Measurements from ENCODE around the gene NDUFB2. TPM values are rescaled to one million over a fixed set of nuclear protein-coding genes. Genes with fewer than 3 reads are reported as not detected.
A peak's percentile ranks its signal among the peaks of the same experiment; 100 is the strongest.
"Not testable (repeated sequence)": the region's sequence is repeated elsewhere in the genome, so short reads cannot be mapped to it uniquely, and the experiment has no call there.

Gene NDUFB2
- total and polyA plus RNA-seq, 7 experiments from 2014 or later, result 88.3 to 507 (median 94.9) TPM

DNA sequence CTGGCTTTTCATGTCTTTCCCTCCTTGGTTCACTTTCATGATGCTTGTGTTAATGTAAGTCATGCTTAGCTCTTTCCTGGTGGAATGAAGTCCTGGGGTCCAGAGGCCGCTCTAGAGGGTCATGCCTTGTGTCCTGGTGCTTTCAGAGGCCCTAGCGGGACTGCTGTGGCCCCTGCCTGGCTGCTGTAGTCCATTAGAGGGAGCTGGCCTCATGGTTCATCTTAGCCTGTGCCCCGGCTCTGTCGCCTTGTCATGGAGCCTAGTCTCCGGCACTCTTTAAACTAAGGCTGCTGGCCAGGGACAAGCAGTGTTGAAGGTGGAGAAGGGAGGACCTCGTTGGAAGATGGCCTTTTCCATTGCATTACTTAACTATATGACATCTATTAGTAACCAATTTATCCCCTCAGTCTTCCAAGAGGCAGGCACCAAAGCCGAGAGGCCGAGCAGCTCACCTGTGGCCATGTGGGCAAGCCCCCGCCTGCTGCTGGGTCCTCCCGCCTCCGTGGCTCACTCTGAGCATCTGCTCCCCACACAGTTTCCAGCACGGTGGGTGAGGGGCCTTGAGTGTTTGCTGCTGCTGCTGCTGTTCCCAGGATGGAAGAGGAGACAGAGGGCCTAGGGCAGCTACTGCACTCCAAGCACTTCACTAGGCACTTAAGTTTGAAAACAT lies 5.0 kb upstream of the NDUFB2 start:
- peaks cover 0 to 2% (median 0%) of the 10 kb centered on the region in 11 donors for H3K9me3 Mint-ChIP-seq
- ChIA-PET POLR2A (interaction anchor here (0.7 to 0.8 kb wide), 2 partner anchors 32 to 46 kb away, joined by 3 to 4 read pairs; no protein-coding TSS in a partner anchor), CTCF (interaction anchor here (0.7 kb wide), 1 partner anchor 15 kb away, joined by 4 read pairs; no protein-coding TSS in a partner anchor)
- H3K36me3 Mint-ChIP-seq, result peaks cover 0 to 26% (median 0%) of the 10 kb centered on the region in 5 donors
- Histone ChIP-seq H3K36me3 (ENCODE audit: control insufficient read depth in 2 of 3, insufficient read depth in 3 of 3, low read length in 3 of 3) (peaks cover 0 to 36% (median 4%) of the 10 kb centered on the region in 3 experiments), H3K27ac (ENCODE audit: low read depth, low read length) (no peak overlapping the region), H3K9me3 (ENCODE audit: control insufficient read depth in 2 of 3, low read length in 3 of 3) (no peaks in the 10 kb centered on the region), H3K27me3 (ENCODE audit: control insufficient read depth in 2 of 2, insufficient read depth in 2 of 2, low read length in 2 of 2) (no peaks in the 10 kb centered on the region), H3K4me3 (ENCODE audit: low read length) (no peak overlapping the region), H3K4me1 (ENCODE audit: control insufficient read depth in 2 of 2, insufficient read depth in 2 of 2, low read length in 2 of 2) (peaks cover 4 to 5% of the 10 kb centered on the region in 2 donors)
- H3K27me3 Mint-ChIP-seq, result no peaks in the 10 kb centered on the region
- peaks cover 4 to 10% (median 8%) of the 10 kb centered on the region in 7 donors for H3K4me1 Mint-ChIP-seq
- H3K27ac Mint-ChIP-seq, result peak overlapping the region in 2 of 9 donors; percentile 5 to 59
- ATAC-seq, result no peak
- intact Hi-C loops (cut with micrococcal nuclease), result loop anchor here (10.0 kb wide), 3 partner anchors 287 to 863 kb away; partner anchors contain the start of genes AGK (in 1 of the 2), RAB19 (in 1 of the 2) and TMEM178B (in 1 of the 2)
- H3K4me3 Mint-ChIP-seq, result no peak overlapping the region
- no peak for DNase-seq

- Histone ChIP-seq H3K4me1 (ENCODE audit: control insufficient read depth in 2 of 2, insufficient read depth in 2 of 2, low read length in 2 of 2) (peaks cover 12 to 16% of the 10 kb centered on the region in 2 donors), H3K36me3 (ENCODE audit: control insufficient read depth in 2 of 3, insufficient read depth in 3 of 3, low read length in 3 of 3) (peaks cover 0 to 29% (median 4%) of the 10 kb centered on the region in 3 experiments)
- H3K4me3 ChIP-seq (ENCODE audit: low read length); H3K27me3 ChIP-seq (ENCODE audit: control insufficient read depth in 2 of 2, insufficient read depth in 2 of 2, low read length in 2 of 2); ATAC-seq; CTCF ChIA-PET; DNase-seq; POLR2A ChIA-PET; H3K4me3 Mint-ChIP-seq; H3K9me3 ChIP-seq (ENCODE audit: control insufficient read depth in 2 of 3, low read length in 3 of 3); H3K27ac ChIP-seq (ENCODE audit: low read depth, low read length); H3K27me3 Mint-ChIP-seq; H3K9me3 Mint-ChIP-seq: not testable (repeated sequence)
- H3K4me1 Mint-ChIP-seq, result peaks cover 16 to 32% (median 29%) of the 10 kb centered on the region in 7 donors
- peak overlapping the region in 1 of 9 donors; percentile 21 for H3K27ac Mint-ChIP-seq
- H3K36me3 Mint-ChIP-seq, result peaks cover 0 to 17% (median 4%) of the 10 kb centered on the region in 5 donors
- intact Hi-C loops (cut with micrococcal nuclease), result loop anchor here (10.0 kb wide), 3 partner anchors 289 to 861 kb away; partner anchors contain the start of genes AGK (in 1 of the 2), RAB19 (in 1 of the 2) and TMEM178B (in 1 of the 2)
Observed at GRCh38 chr7:140693849-140694248, 2.7 kb upstream of the NDUFB2 start.

DNA sequence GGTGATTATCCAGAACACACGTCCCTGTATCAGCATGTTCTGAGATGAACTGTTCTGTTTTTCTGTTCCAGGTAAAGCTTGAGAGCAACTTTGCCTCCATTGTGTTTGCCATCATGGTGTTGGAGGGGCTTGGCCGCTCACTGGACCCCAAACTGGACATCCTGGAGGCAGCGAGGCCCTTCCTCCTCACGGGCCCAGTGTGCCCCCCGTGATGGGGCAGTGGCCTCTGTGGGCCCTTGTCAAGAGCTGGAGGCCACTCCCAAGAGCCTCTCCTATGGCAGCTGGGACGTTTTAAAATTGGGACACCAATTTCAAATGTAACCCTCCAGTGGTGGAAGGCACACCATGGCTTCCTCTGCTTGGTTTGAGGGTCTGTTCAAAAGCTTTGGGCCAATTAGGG lies 1.9 kb upstream of the NDUFB2 start:
- H3K4me3 ChIP-seq (ENCODE audit: low read length), result no peak overlapping the region
- POLR2A ChIA-PET, result no interaction called here
- no peaks in the 10 kb centered on the region for H3K27me3 ChIP-seq (ENCODE audit: control insufficient read depth in 2 of 2, insufficient read depth in 2 of 2, low read length in 2 of 2)
- Mint-ChIP-seq H3K4me1 (peaks cover 18 to 39% (median 35%) of the 10 kb centered on the region in 7 donors), H3K9me3 (peaks cover 0 to 4% (median 0%) of the 10 kb centered on the region in 11 donors), H3K4me3 (peak overlapping the region in 1 of 10 donors; percentile 32), H3K27me3 (no peaks in the 10 kb centered on the region), H3K27ac (peak overlapping the region in 3 of 9 donors; percentile 33 to 99 (median 92)), H3K36me3 (peaks cover 0 to 19% (median 4%) of the 10 kb centered on the region in 5 donors)
- peaks cover 0 to 24% (median 4%) of the 10 kb centered on the region in 3 experiments for H3K36me3 ChIP-seq (ENCODE audit: control insufficient read depth in 2 of 3, insufficient read depth in 3 of 3, low read length in 3 of 3)
- ATAC-seq (no peak), DNase-seq (no peak)
- intact Hi-C loops (cut with micrococcal nuclease), result loop anchor here (10.0 kb wide), 3 partner anchors 290 to 860 kb away; partner anchors contain the start of genes AGK (in 1 of the 2), RAB19 (in 1 of the 2) and TMEM178B (in 1 of the 2)
- no peak overlapping the region for H3K27ac ChIP-seq (ENCODE audit: low read depth, low read length)
- peaks cover 12 to 16% of the 10 kb centered on the region in 2 donors for H3K4me1 ChIP-seq (ENCODE audit: control insufficient read depth in 2 of 2, insufficient read depth in 2 of 2, low read length in 2 of 2)
- H3K9me3 ChIP-seq (ENCODE audit: control insufficient read depth in 2 of 3, low read length in 3 of 3), result no peaks in the 10 kb centered on the region
- CTCF ChIA-PET, result no interaction called here

- Histone ChIP-seq H3K9me3 (ENCODE audit: control insufficient read depth in 2 of 3, low read length in 3 of 3) (no peaks in the 10 kb centered on the region), H3K4me3 (ENCODE audit: low read length) (no peak overlapping the region), H3K27me3 (ENCODE audit: control insufficient read depth in 2 of 2, insufficient read depth in 2 of 2, low read length in 2 of 2) (no peaks in the 10 kb centered on the region), H3K27ac (ENCODE audit: low read depth, low read length) (peak overlapping the region; percentile 88), H3K36me3 (ENCODE audit: control insufficient read depth in 2 of 3, insufficient read depth in 3 of 3, low read length in 3 of 3) (peaks cover 0 to 19% (median 4%) of the 10 kb centered on the region in 3 experiments), H3K4me1 (ENCODE audit: control insufficient read depth in 2 of 2, insufficient read depth in 2 of 2, low read length in 2 of 2) (peaks cover 12 to 16% of the 10 kb centered on the region in 2 donors)
- Mint-ChIP-seq H3K27me3 (no peaks in the 10 kb centered on the region), H3K4me3 (peak overlapping the region in 8 of 10 donors; percentile 25 to 100 (median 98)), H3K9me3 (peaks cover 0 to 4% (median 0%) of the 10 kb centered on the region in 11 donors), H3K27ac (peak overlapping the region in 7 of 9 donors; percentile 54 to 99 (median 94)), H3K36me3 (peaks cover 0 to 16% (median 4%) of the 10 kb centered on the region in 5 donors), H3K4me1 (peaks cover 19 to 42% (median 40%) of the 10 kb centered on the region in 7 donors)
- ChIA-PET CTCF (interaction anchor here (1.0 kb wide), 2 partner anchors 9 to 27 kb away, joined by 4 read pairs; no protein-coding TSS in a partner anchor), POLR2A (interaction anchor here (0.7 to 3.0 kb wide), 4 partner anchors 14 to 319 kb away, joined by 3 to 26 read pairs (median 12); partner anchors contain the start of genes ADCK2 and MRPS33)
- DNase-seq, result no peak
- no peak for ATAC-seq
- intact Hi-C loops (cut with micrococcal nuclease), result loop anchor here (5.0 to 10.0 kb wide), 5 partner anchors 33 to 859 kb away; partner anchors contain the start of genes AGK (in 2 of the 2), RAB19 (in 1 of the 2) and TMEM178B (in 1 of the 2)
Observed at GRCh38 chr7:140695381-140695780, 1.1 kb upstream of the NDUFB2 start.

DNA sequence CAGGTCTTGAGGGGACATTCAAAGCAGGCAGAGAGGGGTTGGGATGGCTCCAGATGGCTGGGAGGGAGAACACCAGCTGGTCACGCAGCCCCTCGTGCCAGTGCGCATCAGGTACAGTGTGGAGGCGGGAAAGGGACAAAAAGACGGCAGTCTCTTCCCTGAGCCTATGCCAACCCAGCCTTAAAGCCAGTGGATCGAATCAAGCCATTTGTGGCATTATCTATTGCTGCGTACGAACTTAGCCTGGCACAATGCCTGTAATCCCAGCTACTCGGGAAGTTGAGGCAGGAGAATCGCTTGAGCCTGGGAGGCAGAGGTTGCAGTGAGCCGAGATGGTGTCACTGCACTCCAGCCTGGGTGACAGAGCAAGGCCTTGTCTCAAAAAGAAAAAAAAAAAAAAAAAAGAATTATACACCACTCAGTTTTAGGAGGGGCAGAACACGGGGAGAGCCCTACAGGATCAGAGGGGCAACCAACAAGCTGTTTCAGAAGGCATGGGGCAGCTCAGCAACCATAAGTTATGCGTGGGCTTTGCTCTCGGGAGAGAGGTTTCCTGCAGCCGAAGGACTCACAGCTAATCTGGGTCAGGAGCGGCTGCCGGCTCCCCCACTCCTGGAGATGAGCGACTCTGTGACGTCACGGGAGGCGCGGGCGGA lies 356 bp upstream of the NDUFB2 start:
- H3K4me3 Mint-ChIP-seq, result peak overlapping the region; percentile 87 to 100 (median 98)
- H3K4me1 Mint-ChIP-seq, result peaks cover 18 to 48% (median 40%) of the 10 kb centered on the region in 7 donors
- intact Hi-C loops (cut with micrococcal nuclease), result loop anchor here (1.0 to 10.0 kb wide), 11 partner anchors 23 to 1043 kb away; partner anchors contain the start of genes AGK (in 2 of the 2), BRAF (in 2 of the 2), MKRN1 (in 2 of the 2) and MRPS33 (in 2 of the 2)
- ChIA-PET POLR2A (interaction anchor here (0.7 to 3.0 kb wide), 4 partner anchors 15 to 318 kb away, joined by 3 to 26 read pairs (median 12); partner anchors contain the start of genes ADCK2 and MRPS33), CTCF (interaction anchor here (0.6 to 1.0 kb wide), 4 partner anchors 10 to 319 kb away, joined by 3 to 5 read pairs (median 4); partner anchors contain the start of gene MRPS33)
- peak overlapping the region; percentile 92 to 99 (median 98) for H3K27ac Mint-ChIP-seq
- peak overlapping the region; percentile 88 for H3K27ac ChIP-seq (ENCODE audit: low read depth, low read length)
- H3K27me3 Mint-ChIP-seq, result no peaks in the 10 kb centered on the region
- H3K27me3 ChIP-seq (ENCODE audit: control insufficient read depth in 2 of 2, insufficient read depth in 2 of 2, low read length in 2 of 2), result no peaks in the 10 kb centered on the region
- H3K36me3 ChIP-seq (ENCODE audit: control insufficient read depth in 2 of 3, insufficient read depth in 3 of 3, low read length in 3 of 3), result peaks cover 0 to 19% (median 4%) of the 10 kb centered on the region in 3 experiments
- H3K9me3 ChIP-seq (ENCODE audit: control insufficient read depth in 2 of 3, low read length in 3 of 3), result no peaks in the 10 kb centered on the region
- H3K36me3 Mint-ChIP-seq, result peaks cover 0 to 16% (median 4%) of the 10 kb centered on the region in 5 donors
- H3K4me3 ChIP-seq (ENCODE audit: low read length), result peak overlapping the region; percentile 99
- H3K9me3 Mint-ChIP-seq, result peaks cover 0 to 4% (median 0%) of the 10 kb centered on the region in 11 donors
- H3K4me1 ChIP-seq (ENCODE audit: control insufficient read depth in 2 of 2, insufficient read depth in 2 of 2, low read length in 2 of 2), result peaks cover 12 to 16% of the 10 kb centered on the region in 2 donors
- DNase-seq, result peak in 1 of 9 donors; percentile 94
- ATAC-seq, result peak; percentile 23
